Stimulated activated CD4-positive, alpha-beta T cell treated with anti-CD3 and anti-CD28 coated beads, Interleukin-4, amount 100 ng/mL, for 4 hours (primary cell): Measurements from ENCODE around the gene SLC22A7.

ENCODE experiments used
- DNase-seq, 2 experiments: peaks; one replicate each; pipeline ENCODE4 v3.0.0-alpha.2; 2020

The SLC22A7 gene, protein sequence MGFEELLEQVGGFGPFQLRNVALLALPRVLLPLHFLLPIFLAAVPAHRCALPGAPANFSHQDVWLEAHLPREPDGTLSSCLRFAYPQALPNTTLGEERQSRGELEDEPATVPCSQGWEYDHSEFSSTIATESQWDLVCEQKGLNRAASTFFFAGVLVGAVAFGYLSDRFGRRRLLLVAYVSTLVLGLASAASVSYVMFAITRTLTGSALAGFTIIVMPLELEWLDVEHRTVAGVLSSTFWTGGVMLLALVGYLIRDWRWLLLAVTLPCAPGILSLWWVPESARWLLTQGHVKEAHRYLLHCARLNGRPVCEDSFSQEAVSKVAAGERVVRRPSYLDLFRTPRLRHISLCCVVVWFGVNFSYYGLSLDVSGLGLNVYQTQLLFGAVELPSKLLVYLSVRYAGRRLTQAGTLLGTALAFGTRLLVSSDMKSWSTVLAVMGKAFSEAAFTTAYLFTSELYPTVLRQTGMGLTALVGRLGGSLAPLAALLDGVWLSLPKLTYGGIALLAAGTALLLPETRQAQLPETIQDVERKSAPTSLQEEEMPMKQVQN

DNA sequence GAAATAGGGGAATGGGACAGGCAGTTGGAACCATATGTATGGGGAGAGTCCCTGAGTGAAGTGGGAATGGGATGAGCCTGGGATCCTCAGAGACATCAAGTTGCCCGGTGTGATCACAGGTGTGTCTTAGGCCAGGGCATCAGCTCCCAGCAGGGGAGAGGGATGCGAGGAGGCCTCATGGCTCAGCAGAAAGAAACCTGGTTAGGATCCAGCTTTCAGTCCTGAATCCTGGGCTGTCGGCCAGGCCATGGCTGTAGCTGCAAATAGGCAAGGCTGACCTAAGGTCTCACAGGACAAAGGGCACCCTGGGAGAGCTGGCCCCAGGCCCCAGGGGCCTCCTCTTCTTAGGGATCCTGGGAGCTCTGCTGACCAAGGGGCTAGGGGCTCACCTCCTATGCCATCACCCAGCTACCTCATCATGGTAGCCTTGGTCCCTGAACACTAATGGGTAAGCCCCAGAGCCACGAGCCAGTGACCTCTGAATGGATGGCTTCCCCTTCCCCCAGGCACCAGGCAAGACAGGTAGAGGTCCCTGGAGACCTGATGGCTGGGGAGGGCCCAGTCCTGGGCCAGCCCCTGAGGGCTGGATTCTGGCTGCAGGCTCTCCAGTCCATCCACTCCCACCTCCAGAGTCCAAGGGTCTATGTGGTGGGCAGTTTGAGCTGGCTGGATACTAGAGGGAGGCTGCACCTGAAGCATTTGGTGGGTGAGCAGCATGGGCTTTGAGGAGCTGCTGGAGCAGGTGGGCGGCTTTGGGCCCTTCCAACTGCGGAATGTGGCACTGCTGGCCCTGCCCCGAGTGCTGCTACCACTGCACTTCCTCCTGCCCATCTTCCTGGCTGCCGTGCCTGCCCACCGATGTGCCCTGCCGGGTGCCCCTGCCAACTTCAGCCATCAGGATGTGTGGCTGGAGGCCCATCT lies at the start of gene SLC22A7:
SLC22A7 (plus strand) TSS at position 617 of the 921 bp plus-strand sequence; CDS start at position 716, 99 bp downstream.
- DNase-seq, result no peak

DNA sequence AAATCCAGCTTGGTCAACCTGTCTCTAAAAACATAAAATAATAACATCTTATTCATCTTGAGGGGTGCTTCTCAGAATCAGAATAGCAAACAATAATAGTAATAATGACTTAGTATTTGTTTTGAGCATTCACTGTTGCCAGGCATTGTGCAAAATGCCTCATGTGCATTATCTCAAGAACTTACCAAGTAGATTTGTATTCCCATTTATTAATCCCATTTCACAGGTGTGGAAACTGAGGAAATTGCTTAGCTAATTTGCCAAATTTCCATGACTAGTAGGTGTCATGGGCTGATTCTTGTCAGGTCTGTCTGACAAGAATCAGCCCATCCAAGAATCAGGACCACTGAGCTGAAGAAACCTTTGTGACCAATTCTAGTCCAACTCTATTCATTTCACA lies 49.3 kb upstream of the SLC22A7 start:
- no peak for DNase-seq

DNA sequence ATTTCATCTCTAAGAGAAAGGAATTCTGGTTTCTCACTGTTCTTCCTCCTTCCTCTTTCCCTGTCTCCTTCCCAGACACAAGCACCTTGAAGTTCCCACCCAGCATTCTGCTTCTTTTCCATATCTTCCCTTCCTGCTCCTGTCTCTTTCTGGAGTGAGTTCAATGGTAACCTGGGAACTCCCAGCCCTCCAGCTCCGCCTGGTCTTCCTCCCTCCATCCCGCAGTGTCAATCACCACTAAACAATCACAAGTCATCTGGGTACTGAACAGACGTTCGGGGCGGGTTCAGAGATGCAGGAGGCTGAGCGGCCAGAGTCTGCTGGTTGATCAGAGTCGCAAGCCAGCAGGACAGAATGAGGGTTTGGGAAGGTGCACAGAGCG lies 47.1 kb upstream of the SLC22A7 start:
- no peak for DNase-seq

DNA sequence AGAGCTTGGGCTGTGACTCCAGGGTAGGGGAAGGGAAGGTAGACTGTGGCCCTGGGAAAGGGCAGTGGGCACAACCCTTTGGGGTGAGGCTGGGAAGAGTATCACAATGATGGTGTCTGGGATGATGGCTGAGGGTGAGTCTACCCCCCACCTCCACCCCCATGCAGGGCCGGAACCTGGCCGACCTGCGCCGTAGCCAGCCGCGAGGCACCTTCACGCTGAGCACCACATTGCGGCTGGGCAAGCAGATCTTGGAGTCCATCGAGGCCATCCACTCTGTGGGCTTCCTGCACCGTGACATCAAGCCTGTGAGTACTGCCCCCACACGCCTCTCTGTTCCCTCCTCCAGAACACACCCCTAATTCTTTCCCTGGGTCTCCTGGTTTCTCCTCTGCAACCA lies 44.7 kb upstream of the SLC22A7 start:
- DNase-seq, result no peak

DNA sequence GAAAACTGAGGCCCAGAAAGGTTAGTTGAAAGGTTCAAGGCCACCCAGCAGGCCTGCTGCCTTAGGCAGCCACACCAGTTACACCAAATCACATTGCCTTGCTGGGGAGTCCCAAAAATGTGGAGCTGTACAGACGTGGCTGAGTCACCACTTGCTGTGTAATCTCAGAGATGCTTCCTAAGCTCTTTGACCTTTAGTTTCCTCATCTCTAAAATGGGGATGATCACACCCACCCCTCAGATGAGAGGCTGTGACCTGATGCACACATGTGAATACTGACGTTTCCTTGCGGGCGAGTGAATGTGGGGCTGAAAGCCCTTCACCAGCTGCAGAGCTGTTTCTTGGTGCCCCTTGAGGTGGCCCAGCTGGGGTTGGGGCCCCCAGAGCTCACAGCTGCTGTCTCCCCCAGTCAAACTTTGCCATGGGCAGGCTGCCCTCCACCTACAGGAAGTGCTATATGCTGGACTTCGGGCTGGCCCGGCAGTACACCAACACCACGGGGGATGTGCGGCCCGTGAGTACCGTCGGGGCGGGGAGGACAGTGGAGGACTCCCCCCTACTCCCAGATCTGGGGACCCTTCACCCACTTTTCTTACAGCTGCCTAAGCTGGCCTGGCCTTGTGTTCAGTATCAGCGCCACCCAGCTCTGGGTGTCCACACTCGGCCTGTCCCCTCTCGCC lies 43.8 kb upstream of the SLC22A7 start:
- peak in 1 of 2 experiments; percentile 26 for DNase-seq

DNA sequence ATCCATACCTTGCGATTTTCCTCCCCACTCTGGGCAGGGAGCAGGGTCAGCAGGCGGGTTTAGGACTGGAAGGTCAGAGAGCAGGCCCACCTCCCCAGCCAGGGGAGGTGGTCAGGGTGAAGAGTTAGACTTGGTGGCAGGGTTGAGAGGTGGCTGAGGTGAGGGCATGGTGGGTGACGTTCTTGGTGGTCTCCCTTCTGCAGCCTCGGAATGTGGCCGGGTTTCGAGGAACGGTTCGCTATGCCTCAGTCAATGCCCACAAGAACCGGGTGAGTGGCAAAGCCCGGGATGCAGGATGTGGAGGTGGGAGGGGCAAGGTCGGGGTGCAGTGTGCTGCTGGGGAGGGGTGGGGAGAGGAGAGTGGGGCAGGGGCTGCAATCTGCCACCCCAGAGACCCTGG lies 43.2 kb upstream of the SLC22A7 start:
- no peak for DNase-seq

DNA sequence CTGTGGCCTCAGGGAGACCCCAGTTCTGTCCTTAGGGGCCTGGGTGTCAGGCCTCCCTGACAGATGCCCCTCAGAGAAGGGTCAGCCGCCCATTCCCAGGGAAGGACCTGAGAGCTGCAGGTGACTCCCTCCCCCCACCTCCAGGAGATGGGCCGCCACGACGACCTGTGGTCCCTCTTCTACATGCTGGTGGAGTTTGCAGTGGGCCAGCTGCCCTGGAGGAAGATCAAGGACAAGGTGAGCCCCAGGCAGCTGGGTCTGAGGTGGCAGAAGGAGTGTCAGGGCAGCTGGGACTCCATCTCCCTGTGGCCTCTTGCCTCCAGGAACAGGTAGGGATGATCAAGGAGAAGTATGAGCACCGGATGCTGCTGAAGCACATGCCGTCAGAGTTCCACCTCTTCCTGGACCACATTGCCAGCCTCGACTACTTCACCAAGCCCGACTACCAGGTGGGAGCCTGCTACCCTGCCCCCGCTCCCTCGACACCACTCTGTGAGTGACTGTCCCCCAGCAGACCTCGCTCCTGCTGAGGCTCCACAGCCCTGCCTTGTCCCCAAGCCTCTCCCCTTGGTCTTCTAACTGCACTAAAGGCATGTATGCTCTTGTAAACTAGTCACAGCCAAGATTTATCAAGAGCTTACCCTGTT lies 42.5 kb upstream of the SLC22A7 start:
- DNase-seq, result no peak

DNA sequence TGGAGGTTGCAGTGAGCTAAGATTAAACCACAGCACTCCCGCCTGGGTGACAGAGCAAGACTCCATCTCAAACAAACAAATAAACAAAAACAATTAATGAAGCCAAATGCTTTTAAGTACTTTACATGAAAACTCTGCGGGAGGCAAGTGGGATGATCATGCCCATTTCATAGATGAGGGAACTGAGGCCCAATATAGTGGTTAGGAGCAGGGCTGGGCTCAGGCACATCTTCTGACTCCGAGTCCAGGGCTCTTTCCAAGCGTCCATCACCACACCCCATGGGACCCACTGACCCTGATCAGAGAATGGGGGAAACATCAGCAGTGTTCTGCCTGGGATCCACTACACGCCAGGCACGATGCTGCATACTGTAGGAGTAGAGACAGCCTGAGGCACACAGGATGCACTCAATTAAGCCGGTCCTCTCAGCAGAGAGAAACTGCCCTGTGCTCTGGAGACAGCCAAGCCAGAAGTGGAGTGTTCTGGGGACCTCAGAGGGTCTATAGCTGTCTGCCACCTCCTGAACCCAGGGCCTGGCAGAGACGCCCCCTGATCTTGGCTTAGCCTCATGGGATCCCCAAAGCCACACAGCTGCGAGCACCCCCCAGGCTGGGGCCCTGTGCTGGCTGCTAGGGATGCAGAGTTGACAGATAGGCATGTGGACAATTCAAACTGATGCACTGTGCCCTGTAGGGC lies 41.2 kb upstream of the SLC22A7 start:
- no peak for DNase-seq

DNA sequence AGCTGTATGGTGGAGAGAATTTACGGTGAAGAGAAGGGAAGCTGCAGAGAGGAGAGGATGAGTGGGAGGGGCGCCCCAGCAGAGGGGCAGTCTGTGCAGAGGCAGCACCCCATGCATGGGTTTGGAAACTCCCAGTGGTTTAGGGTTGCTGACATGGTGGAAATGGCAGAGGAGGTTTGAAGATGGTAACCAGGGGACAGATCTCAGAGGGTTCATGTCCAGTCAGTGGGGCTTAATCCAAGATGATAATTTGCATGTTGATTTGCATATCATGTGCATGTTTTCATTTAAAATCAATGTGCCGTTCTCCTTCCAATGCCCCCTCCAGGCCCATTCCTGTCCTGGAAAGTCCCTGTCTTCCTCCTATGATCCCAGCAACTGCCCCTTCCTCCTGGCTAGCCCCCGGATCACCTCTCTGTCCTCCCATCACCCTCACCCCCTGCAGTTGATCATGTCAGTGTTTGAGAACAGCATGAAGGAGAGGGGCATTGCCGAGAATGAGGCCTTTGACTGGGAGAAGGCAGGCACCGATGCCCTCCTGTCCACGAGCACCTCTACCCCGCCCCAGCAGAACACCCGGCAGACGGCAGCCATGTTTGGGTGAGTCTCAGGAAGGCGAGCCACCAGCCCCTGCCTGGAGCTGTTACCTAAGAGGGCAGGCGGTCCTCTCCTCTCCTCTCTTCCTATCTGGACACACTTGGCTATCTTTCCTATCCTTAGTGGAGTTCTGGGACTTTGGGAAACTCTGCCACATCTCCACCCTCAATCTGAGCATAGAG lies 40.5 kb upstream of the SLC22A7 start:
- DNase-seq, result no peak

DNA sequence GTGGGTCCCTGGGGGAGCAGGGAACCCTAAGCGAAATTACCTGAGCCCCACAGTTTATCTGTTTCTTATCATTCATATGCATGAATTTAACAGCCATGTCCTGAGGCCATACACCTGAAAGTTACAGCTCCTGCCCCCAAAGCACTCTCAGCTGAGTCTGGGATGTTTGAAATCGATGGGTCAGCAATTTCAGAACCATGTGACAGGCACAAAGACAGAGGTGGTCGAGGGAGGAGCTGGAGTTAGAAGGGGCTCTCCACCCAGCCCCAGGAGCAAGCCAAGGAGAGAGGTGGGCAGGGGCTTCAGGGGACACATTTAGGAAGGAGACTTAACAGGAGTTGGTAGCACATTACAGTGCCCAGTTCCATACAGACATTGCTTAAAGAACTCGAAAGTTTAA lies 39.9 kb upstream of the SLC22A7 start:
- DNase-seq, result no peak

DNA sequence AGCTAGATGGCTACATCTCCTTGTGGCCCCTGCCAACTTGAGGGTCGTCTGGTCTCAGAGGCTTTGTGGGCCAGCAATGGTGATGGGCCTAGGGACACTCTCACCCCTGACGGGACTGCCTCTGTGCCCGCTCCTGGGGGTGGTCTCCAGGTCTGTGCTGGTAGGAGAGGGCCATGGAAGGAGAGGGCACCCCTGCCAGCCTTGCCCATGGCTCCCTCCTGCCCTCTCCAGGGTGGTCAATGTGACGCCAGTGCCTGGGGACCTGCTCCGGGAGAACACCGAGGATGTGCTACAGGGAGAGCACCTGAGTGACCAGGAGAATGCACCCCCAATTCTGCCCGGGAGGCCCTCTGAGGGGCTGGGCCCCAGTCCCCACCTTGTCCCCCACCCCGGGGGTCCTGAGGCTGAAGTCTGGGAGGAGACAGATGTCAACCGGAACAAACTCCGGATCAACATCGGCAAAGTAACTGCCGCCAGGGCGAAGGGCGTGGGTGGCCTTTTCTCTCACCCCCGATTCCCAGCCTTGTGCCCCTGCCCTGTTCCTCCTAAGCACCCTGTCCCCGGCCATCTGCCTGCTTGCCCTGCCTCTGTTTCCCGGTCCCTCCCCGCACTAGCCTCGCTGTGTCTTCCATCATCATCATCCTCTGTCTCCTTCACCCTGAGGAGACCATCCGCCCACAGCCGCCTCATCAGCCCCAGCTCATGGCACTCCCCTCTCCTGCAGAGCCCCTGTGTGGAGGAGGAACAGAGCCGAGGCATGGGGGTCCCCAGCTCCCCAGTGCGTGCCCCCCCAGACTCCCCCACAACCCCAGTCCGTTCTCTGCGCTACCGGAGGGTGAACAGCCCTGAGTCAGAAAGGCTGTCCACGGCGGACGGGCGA lies 39.0 kb upstream of the SLC22A7 start:
- no peak for DNase-seq

DNA sequence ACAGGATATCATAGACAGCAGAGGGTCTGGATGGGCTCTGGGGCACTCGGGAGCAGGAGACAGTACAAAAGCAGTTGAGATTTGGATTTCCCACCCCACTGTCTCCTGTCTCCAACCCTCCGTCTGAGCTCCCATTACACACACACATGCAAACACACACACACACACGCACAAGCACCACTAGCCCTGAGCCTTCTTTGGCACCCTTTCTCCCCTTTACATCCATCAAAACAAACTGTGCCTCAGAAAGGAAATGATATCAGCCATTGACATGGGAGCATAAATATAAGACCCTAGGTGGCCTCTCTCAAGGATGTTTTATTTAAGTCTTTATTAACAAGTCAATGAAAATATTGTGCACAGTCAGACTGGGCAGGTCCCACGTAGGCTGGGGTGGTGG lies 37.3 kb upstream of the SLC22A7 start:
- DNase-seq, result no peak

DNA sequence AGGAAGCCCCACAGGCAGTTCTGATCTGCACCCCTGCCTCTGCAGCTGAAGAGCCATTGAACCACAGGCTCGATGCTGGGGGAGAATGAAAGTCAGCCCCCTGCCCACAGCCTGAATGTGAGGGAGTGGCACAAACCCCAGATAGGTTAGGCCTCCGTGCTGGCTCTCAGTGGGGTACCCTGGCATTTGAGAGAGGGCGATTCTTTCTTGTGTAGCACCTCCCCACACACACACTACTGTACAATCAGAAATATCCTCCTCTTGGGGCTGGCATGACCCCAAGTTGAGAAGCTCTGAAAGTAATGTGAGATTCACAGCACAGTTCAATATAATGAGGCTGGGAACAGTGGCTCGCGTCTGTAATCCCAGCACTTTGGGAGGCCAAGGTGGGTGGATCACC lies 36.9 kb upstream of the SLC22A7 start:
- DNase-seq, result no peak

DNA sequence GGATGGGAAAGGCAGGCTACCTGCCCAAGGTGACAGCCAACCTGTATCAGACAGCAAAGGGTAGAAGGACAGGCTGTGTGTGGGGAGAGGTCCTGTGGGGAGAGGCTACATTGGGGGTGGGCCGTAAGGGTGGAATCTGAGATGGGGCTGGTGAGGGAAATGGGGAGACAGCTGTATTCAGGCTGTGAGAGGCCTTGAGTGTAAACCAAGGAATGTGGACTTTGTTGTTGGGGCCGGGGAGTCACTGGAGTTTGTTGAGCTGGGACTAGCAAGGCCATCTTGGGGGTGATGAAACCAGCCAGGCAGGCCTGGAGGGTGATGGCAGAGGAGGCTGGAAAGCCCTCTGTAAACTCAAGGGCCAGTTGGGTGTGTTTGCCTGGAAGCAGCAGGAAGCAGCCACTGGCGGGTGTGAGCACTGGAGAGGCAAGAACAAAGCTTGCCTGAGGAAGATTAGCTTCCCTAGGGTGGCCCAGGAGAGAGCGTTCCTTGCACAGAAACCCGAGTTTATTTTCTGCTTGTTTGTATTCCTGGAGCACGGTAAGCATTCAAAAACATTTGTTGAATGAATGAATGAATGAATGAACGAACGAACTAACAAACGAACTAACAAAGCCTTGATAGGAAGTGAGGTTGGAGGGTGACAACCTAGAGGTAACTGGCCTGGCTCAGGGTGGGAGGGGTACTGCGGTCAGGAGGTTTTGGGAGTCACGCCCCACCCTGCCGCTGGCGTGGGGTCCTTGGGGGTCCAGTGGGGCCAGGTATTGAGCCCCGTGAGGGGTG lies 35.9 kb upstream of the SLC22A7 start:
- DNase-seq, result no peak

DNA sequence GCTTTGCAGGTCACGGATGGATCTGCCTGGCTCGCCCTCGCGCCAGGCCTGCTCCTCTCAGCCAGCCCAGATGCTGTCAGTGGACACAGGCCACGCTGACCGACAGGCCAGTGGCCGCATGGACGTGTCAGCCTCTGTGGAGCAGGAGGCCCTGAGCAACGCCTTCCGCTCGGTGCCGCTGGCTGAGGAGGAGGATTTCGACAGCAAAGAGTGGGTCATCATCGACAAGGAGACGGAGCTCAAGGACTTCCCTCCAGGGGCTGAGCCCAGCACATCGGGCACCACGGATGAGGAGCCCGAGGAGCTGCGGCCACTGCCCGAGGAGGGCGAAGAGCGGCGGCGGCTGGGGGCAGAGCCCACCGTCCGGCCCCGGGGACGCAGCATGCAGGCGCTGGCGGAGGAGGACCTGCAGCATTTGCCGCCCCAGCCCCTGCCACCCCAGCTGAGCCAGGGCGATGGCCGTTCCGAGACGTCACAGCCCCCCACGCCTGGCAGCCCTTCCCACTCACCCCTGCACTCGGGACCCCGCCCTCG lies 35.2 kb upstream of the SLC22A7 start:
- DNase-seq, result no peak

DNA sequence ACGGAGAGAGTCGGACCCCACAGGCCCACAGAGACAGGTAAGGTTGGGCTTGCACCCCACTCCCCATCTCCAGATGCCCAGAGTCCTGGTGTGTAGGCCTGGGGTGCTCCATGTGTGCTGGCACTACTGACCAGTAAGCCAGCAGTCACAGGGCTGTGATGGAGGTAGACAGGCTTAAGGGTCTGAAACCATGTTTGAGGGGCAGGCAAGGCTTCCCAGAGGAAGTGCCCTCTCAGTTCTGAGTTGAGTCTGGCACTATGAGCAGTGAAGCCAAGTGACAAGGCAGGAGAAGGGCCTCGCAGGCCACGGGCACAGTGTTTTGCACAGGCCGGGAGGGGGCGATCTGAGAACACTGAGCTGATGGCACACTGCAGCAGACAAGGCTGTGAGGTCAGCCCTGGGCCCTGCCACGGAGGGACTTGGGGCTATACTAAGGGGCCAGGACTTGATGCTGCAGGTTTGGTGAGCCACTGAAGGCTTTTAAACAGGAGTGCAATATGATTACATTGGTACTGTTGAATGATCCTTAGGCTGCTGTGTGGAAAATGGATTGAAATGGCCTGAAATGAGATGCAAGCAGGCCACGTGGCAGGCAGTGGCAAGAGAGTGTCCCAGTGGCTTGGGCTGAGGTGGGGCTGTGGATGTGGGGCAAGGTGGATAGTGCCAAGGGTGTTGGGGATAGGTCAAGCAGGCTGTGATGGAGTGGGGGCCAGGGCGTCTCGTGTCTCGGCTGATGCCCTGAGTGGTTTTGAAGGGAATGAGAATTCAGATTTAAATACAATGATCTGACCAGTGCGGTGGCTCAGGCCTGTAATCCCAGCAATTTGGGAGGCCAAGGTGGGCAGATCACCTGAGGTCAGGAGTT lies 34.5 kb upstream of the SLC22A7 start:
- peak; percentile 70 to 72 for DNase-seq

DNA sequence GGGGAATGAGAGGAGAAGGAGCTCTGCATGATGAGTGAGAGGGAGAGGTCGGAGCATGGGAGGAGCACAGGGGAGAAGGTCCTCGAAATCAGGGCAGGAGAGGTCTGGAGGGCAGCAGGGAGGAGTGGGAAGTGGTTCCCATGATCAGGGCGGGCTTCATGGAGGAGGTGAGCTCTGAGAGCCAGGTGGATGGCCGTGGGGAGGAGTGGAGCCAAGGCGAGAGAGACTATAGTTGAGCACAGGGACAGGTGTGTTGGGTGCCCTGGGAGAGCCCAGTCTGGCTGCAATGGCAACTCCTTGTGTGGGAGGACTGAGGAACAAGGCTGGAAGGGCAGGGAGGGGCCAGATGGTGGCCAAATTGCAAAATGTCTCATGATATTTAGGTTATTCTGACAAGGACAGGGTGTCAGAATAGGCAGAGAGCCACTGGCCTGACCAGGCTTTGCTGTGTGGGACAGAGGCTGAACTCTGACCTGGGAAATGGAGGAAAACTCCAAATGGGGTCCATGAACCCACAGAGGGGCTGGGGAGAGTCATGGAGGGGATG lies 33.4 kb upstream of the SLC22A7 start:
- DNase-seq, result no peak

DNA sequence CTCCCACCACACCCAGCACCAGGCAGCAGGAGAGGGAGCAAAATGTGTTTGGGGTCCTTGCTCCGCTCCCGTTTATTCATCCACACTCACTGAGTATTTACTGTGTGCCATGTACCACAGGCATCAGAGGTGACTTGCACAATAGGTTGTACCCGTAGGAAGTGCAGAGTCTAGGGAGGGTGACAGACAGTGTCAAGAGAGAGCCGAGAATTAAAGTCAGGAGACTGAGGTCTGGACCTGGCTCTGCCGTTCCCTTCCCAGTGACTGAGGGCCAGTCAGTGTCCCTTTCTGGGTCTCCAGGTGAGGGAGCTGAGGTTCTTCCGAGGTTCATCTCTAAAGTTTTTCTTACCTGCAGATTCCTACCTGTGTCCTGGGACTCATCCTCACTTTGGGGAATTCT lies 32.5 kb upstream of the SLC22A7 start:
- DNase-seq, result no peak
